HepG2 (cell line): Measurements from ENCODE around the gene STXBP5L. TPM values are rescaled to one million over a fixed set of nuclear protein-coding genes. Genes with fewer than 3 reads are reported as not detected.

Experiments used
- FOSL1 ChIP-seq: sonication (generic); formaldehyde crosslinking; IDR thresholded peaks from 2 replicates; pipeline ENCODE4 v1.9.0; 2021; ENCODE audit warnings: missing genetic modification reagents, borderline replicate concordance
- HMG20A ChIP-seq: IDR thresholded peaks from 2 replicates; pipeline ENCODE4 v1.6.1; 2016; ENCODE audit warnings: borderline replicate concordance
- KAT2B ChIP-seq: fragments of 150-350 bp; IDR thresholded peaks from 2 replicates; pipeline ENCODE4 v1.6.1; 2014; ENCODE audit warnings: low read depth, low read length, borderline replicate concordance
- MTF1 ChIP-seq: sonication (generic); formaldehyde crosslinking; IDR thresholded peaks from 2 replicates; pipeline ENCODE4 v1.5.0; 2020; ENCODE audit warnings: missing genetic modification reagents
- POGZ ChIP-seq: sonication (generic); formaldehyde crosslinking; IDR thresholded peaks from 2 replicates; pipeline ENCODE4 v1.4.0; 2020; ENCODE audit warnings: mild to moderate bottlenecking, missing genetic modification reagents
- POLR2AphosphoS2 ChIP-seq: IDR thresholded peaks from 2 replicates; pipeline ENCODE4 v1.6.1; 2011; ENCODE audit warnings: low read depth, low read length, improper control_type of control experiment
- RFX3 ChIP-seq: IDR thresholded peaks from 2 replicates; pipeline ENCODE4 v1.6.1; 2016; ENCODE audit warnings: missing biosample characterization, missing genetic modification reagents
- ZBTB2 ChIP-seq: sonication (generic); formaldehyde crosslinking; IDR thresholded peaks from 2 replicates; pipeline ENCODE4 v1.8.0; 2022; ENCODE audit warnings: low read depth, missing genetic modification reagents
- ZMYM3 ChIP-seq: sonication (generic); formaldehyde crosslinking; IDR thresholded peaks from 2 replicates; pipeline ENCODE4 v1.5.1; 2020; ENCODE audit warnings: mild to moderate bottlenecking, missing genetic modification reagents
- ZNF383 ChIP-seq: sonication (generic); formaldehyde crosslinking; IDR thresholded peaks from 2 replicates; pipeline ENCODE4 v1.4.0; 2020; ENCODE audit warnings: missing genetic modification reagents, mild to moderate bottlenecking, borderline replicate concordance
- ZNF501 ChIP-seq: sonication (generic); formaldehyde crosslinking; IDR thresholded peaks from 2 replicates; pipeline ENCODE4 v1.5.1; 2020; ENCODE audit warnings: mild to moderate bottlenecking, moderate library complexity, missing genetic modification reagents
- ZNF513 ChIP-seq: sonication (generic); formaldehyde crosslinking; conservative IDR thresholded peaks from 2 replicates; pipeline ENCODE4 v1.5.0; 2020; ENCODE audit warnings: missing genetic modification reagents
- ZNF891 ChIP-seq: sonication (generic); formaldehyde crosslinking; IDR thresholded peaks from 2 replicates; pipeline ENCODE4 v1.5.0; 2020; ENCODE audit warnings: mild to moderate bottlenecking, missing genetic modification reagents
- polyA plus RNA-seq, 8 experiments: library from polyadenylated mRNA; depleted of rRNA in 3 of 8; stranded (reverse) in 7 of 8; unstranded in 1 of 8; fragments of >200 nt; fragmentation: Illumina TruSeq in 4 of 8; extraction: Trizol in 4 of 8; gene quantifications; 2 replicates each; pipeline versions ENCODE4 v1.2.1 to v1.2.3, GENCODE V29; 2011 to 2016; ENCODE audit warnings: low read depth in 4 of 8, missing spikeins in 1 of 8, mixed read lengths in 1 of 8; ENCODE audit not compliant: insufficient read depth in 1 of 8
- total RNA-seq, 5 experiments: library from RNA; depleted of rRNA; stranded (reverse); fragments of >200 nt; fragmentation: Illumina TruSeq; extraction: Trizol; gene quantifications; 2 replicates each; pipeline ENCODE4 v1.2.3, GENCODE V29; 2016; ENCODE audit warnings: low read depth in 1 of 5
- TF ChIP-seq, protein P1 (sequence below): sonication (generic); formaldehyde crosslinking; IDR thresholded peaks from 2 replicates; pipeline ENCODE4 v1.9.0; 2021; ENCODE audit warnings: missing genetic modification reagents, borderline replicate concordance
- TF ChIP-seq, protein P2 (sequence below): IDR thresholded peaks from 2 replicates; pipeline ENCODE4 v1.6.1; 2016; ENCODE audit warnings: low read depth, borderline replicate concordance
- TF ChIP-seq, protein P3 (sequence below), 2 experiments: IDR thresholded peaks; 2 replicates each; pipeline ENCODE4 v1.6.1; 2011 to 2012; ENCODE audit warnings: low read length in 2 of 2, borderline replicate concordance in 1 of 2, low read depth in 1 of 2, mild to moderate bottlenecking in 1 of 2, moderate library complexity in 1 of 2
- TF ChIP-seq, protein P4 (sequence below): sonication (generic); formaldehyde crosslinking; IDR thresholded peaks from 2 replicates; pipeline ENCODE4 v1.8.1; 2023; ENCODE audit warnings: mild to moderate bottlenecking, missing genetic modification reagents

The STXBP5L gene
- total and polyA plus RNA-seq, 2 of the 13 experiments (the other 11 are each of a cell fraction or from before 2014, with no cell fraction given), result not detected

- TF ChIP-seq, protein P1, sequence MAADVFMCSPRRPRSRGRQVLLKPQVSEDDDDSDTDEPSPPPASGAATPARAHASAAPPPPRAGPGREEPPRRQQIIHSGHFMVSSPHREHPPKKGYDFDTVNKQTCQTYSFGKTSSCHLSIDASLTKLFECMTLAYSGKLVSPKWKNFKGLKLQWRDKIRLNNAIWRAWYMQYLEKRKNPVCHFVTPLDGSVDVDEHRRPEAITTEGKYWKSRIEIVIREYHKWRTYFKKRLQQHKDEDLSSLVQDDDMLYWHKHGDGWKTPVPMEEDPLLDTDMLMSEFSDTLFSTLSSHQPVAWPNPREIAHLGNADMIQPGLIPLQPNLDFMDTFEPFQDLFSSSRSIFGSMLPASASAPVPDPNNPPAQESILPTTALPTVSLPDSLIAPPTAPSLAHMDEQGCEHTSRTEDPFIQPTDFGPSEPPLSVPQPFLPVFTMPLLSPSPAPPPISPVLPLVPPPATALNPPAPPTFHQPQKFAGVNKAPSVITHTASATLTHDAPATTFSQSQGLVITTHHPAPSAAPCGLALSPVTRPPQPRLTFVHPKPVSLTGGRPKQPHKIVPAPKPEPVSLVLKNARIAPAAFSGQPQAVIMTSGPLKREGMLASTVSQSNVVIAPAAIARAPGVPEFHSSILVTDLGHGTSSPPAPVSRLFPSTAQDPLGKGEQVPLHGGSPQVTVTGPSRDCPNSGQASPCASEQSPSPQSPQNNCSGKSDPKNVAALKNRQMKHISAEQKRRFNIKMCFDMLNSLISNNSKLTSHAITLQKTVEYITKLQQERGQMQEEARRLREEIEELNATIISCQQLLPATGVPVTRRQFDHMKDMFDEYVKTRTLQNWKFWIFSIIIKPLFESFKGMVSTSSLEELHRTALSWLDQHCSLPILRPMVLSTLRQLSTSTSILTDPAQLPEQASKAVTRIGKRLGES (CRISPR knock-in tag), result no peak
- TF ChIP-seq ZNF891 (CRISPR knock-in tag), result no peak
- no peak for TF ChIP-seq HMG20A (CRISPR knock-in tag)
- TF ChIP-seq ZBTB2 (CRISPR knock-in tag), result no peak
- peak; percentile 41; the same call in 1 of the 2 replicates for TF ChIP-seq ZNF501 (CRISPR knock-in tag)
- TF ChIP-seq FOSL1, result no peak
- TF ChIP-seq POLR2AphosphoS2, result no peak
- no peak for TF ChIP-seq KAT2B
- TF ChIP-seq, protein P2, sequence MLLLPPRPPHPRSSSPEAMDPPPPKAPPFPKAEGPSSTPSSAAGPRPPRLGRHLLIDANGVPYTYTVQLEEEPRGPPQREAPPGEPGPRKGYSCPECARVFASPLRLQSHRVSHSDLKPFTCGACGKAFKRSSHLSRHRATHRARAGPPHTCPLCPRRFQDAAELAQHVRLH (CRISPR knock-in tag), result no peak
- TF ChIP-seq POGZ (CRISPR knock-in tag), result no peak
- TF ChIP-seq MTF1 (CRISPR knock-in tag), result no peak
- TF ChIP-seq ZMYM3 (CRISPR knock-in tag), result no peak
- no peak for TF ChIP-seq RFX3 (CRISPR knock-in tag)
- TF ChIP-seq, protein P3, sequence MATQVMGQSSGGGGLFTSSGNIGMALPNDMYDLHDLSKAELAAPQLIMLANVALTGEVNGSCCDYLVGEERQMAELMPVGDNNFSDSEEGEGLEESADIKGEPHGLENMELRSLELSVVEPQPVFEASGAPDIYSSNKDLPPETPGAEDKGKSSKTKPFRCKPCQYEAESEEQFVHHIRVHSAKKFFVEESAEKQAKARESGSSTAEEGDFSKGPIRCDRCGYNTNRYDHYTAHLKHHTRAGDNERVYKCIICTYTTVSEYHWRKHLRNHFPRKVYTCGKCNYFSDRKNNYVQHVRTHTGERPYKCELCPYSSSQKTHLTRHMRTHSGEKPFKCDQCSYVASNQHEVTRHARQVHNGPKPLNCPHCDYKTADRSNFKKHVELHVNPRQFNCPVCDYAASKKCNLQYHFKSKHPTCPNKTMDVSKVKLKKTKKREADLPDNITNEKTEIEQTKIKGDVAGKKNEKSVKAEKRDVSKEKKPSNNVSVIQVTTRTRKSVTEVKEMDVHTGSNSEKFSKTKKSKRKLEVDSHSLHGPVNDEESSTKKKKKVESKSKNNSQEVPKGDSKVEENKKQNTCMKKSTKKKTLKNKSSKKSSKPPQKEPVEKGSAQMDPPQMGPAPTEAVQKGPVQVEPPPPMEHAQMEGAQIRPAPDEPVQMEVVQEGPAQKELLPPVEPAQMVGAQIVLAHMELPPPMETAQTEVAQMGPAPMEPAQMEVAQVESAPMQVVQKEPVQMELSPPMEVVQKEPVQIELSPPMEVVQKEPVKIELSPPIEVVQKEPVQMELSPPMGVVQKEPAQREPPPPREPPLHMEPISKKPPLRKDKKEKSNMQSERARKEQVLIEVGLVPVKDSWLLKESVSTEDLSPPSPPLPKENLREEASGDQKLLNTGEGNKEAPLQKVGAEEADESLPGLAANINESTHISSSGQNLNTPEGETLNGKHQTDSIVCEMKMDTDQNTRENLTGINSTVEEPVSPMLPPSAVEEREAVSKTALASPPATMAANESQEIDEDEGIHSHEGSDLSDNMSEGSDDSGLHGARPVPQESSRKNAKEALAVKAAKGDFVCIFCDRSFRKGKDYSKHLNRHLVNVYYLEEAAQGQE (IDR thresholded peaks at IDR 0.05; ENCODE audit: borderline replicate concordance in 1 of 2, low read depth in 1 of 2, low read length in 2 of 2), result peak in 1 of 2 experiments; percentile 96
- TF ChIP-seq, protein P4, sequence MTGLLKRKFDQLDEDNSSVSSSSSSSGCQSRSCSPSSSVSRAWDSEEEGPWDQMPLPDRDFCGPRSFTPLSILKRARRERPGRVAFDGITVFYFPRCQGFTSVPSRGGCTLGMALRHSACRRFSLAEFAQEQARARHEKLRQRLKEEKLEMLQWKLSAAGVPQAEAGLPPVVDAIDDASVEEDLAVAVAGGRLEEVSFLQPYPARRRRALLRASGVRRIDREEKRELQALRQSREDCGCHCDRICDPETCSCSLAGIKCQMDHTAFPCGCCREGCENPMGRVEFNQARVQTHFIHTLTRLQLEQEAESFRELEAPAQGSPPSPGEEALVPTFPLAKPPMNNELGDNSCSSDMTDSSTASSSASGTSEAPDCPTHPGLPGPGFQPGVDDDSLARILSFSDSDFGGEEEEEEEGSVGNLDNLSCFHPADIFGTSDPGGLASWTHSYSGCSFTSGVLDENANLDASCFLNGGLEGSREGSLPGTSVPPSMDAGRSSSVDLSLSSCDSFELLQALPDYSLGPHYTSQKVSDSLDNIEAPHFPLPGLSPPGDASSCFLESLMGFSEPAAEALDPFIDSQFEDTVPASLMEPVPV (CRISPR knock-in tag), result 0 out of 2 replicates have a peak, but pooled peaks have one; percentile 59
- no peak for TF ChIP-seq ZNF513 (CRISPR knock-in tag)
- TF ChIP-seq ZNF383 (CRISPR knock-in tag), result no peak
Measured at GRCh38 chr3:120908030-120908794, at the start of gene STXBP5L (continued).
